ENCODE data around the gene CES4A. TPM values are rescaled to one million over a fixed set of nuclear protein-coding genes. Genes with fewer than 3 reads are reported as not detected.
A peak's percentile ranks its signal among the peaks of the same experiment; 100 is the strongest.
"Not testable (repeated sequence)": the region's sequence is repeated elsewhere in the genome, so short reads cannot be mapped to it uniquely, and the experiment has no call there.

Gene CES4A
- 10 to 100 TPM in 1 of 2 experiments, 1 to 10 TPM in 1; 8.1 to 11.7 TPM for total RNA-seq

DNA sequence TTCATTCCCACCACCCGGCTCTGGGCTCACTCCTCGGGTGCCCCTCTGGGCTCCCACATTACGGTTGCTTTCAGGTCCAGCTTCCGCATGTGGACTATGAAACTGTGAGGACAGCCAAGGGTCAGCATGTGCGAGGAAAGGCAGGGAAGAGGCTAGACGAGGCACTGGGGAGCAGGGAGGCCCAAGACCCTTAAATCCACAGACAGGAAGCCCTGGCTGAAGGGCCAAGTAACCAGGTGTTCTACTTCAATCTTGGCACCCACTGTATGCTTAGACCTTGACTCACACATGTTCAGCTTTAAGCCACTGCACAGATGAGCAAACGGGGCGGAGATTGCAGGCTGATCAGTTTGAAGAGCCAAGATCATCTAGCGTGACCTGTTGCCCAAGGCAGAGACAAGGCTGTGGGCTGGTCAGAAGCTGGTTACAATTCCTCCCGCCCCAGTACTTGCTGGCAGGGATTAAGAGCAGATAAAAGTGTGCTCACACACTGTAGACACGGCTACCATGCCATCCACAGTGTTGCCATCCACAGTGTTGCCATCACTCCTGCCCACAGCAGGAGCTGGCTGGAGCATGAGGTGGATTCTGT lies at the start of gene CES4A:
CES4A (plus strand) TSS at position 393 of the 592 bp plus-strand sequence; CDS start at position 577, 184 bp downstream.
- H3K4me3 Mint-ChIP-seq = no peak within 1 kb of the TSS
- no peak for DNase-seq
- H3K27me3 Mint-ChIP-seq = no peaks in the 10 kb centered on the region
- CTCF ChIA-PET = interaction anchor here (1.1 to 2.1 kb wide), 5 partner anchors 11 to 30 kb away, joined by 3 to 8 read pairs (median 6); partner anchors contain the start of gene CES3
- no peaks in the 10 kb centered on the region for H3K9me3 Mint-ChIP-seq (ENCODE audit: low read depth)
- H3K36me3 Mint-ChIP-seq = peaks cover 11% of the 10 kb centered on the region
- peaks cover 45% of the 10 kb centered on the region for H3K4me1 Mint-ChIP-seq
- H3K27ac Mint-ChIP-seq = peak within 1 kb of the TSS; percentile 73
- ATAC-seq = no peak

DNA sequence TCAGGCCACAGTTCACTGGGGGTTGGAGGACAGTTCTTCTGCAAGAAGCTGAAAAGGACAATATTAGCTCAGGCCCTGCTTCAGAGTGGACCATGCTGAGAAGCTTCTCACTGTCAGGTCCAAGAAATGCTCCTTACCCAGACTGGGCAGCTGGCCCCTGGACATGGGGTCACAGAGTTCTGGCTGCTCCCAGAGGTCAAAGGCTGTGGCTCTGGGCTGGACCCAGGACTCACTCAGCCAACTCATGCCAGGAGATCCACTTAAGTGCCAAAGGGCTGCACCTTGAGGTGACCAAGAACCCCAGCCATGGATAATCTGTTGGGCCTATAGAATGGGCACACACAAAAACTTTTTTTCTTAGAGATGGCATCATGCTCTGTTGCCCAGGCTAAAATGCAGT lies 49.0 kb upstream of the CES4A start:
- ATAC-seq = no peak
- Mint-ChIP-seq H3K4me3 (no peak overlapping the region), H3K36me3 (peaks cover 16% of the 10 kb centered on the region), H3K27me3 (no peaks in the 10 kb centered on the region), H3K27ac (no peak overlapping the region), H3K4me1 (peaks cover 26% of the 10 kb centered on the region), H3K9me3 (ENCODE audit: low read depth) (no peaks in the 10 kb centered on the region)
- CTCF ChIA-PET = no interaction called here
- no peak for DNase-seq

DNA sequence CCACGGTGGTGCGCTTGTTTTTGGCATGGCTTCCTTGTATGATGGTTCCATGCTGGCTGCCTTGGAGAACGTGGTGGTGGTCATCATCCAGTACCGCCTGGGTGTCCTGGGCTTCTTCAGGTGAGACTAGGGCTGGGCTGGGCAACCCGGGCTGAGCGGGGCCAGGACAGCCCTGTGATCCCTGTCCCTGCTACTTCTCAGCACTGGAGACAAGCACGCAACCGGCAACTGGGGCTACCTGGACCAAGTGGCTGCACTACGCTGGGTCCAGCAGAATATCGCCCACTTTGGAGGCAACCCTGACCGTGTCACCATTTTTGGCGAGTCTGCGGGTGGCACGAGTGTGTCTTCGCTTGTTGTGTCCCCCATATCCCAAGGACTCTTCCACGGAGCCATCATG lies 48.2 kb upstream of the CES4A start:
- Mint-ChIP-seq H3K27me3 (no peaks in the 10 kb centered on the region), H3K9me3 (ENCODE audit: low read depth) (no peaks in the 10 kb centered on the region), H3K4me1 (peaks cover 22% of the 10 kb centered on the region), H3K27ac (no peak overlapping the region), H3K36me3 (peaks cover 16% of the 10 kb centered on the region), H3K4me3 (no peak overlapping the region)
- DNase-seq (no peak), ATAC-seq (no peak)
- CTCF ChIA-PET = interaction anchor here (1.4 kb wide), 1 partner anchor 215 kb away, joined by 4 read pairs; no protein-coding TSS in a partner anchor

DNA sequence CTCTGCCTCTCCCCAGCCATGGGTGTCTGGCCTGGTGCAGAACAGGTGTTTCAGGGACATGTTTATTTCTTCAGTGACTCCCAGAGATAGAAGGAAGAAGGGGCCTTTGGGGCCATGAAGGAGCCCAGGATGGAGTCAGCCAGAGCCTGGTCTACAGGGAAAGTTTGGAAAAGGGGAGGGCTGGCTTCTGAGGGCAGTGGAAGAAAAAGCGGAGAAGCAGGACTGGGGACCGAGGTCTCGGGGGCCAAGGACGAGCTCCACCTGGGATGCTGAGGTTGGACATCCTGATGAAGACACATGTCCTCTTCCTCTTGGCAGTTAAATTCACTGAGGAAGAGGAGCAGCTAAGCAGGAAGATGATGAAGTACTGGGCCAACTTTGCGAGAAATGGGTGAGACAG lies 45.4 kb upstream of the CES4A start:
- no peak for ATAC-seq
- H3K27ac Mint-ChIP-seq = no peak overlapping the region
- CTCF ChIA-PET = interaction anchor here (0.5 to 2.2 kb wide), 5 partner anchors 10 to 212 kb away, joined by 3 to 6 read pairs (median 4); no protein-coding TSS in a partner anchor
- peaks cover 7% of the 10 kb centered on the region for H3K4me1 Mint-ChIP-seq
- DNase-seq = no peak
- H3K4me3 Mint-ChIP-seq = no peak overlapping the region
- no peaks in the 10 kb centered on the region for H3K9me3 Mint-ChIP-seq (ENCODE audit: low read depth)
- H3K27me3 Mint-ChIP-seq = no peaks in the 10 kb centered on the region
- peaks cover 10% of the 10 kb centered on the region for H3K36me3 Mint-ChIP-seq

DNA sequence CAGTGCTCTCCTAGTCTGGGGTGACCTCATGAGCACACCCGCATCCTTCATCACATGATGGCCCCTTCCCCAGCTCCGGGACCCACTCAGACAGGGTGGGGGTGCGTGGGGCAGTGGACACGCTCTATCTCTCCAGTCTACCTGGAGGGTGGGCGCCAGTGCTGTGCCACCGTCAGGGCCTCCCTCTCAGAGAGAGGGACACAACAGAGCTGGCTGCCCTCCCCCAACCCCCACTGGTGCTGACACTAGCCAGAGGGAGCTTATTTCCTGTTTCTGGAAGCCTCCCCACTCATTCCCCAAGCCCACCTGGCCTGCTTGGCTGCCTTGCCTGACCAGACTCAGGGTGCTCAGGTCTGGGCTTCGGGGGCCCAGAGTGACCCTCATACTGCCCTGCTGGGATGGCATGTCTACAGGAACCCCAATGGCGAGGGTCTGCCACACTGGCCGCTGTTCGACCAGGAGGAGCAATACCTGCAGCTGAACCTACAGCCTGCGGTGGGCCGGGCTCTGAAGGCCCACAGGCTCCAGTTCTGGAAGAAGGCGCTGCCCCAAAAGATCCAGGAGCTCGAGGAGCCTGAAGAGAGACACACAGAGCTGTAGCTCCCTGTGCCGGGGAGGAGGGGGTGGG lies 44.8 kb upstream of the CES4A start:
- H3K4me1 Mint-ChIP-seq = peaks cover 13% of the 10 kb centered on the region
- CTCF ChIA-PET = interaction anchor here (0.9 to 2.2 kb wide), 4 partner anchors 11 to 220 kb away, joined by 3 to 6 read pairs (median 4); no protein-coding TSS in a partner anchor
- ATAC-seq = no peak
- no peak overlapping the region for H3K4me3 Mint-ChIP-seq
- DNase-seq = no peak
- H3K9me3 Mint-ChIP-seq (ENCODE audit: low read depth) = no peaks in the 10 kb centered on the region
- no peak overlapping the region for H3K27ac Mint-ChIP-seq
- peaks cover 10% of the 10 kb centered on the region for H3K36me3 Mint-ChIP-seq
- H3K27me3 Mint-ChIP-seq = peaks cover 5% of the 10 kb centered on the region

DNA sequence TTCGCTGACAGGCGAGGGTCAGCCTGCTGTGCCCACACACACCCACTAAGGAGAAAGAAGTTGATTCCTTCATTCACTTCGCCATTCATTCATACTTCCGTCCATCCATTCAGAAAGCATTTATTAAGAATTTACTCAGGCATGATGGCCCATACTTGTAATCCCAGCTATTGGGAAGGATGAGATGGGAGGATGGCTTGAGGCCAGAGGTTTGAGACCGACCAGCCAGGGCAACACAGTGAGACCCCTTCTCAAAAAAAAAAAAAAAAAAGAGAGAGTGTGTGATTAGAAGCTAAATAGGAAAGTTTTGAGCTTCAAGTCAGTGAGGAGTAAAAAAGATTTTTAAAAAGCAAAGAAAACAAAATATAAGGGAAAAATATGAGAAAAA lies 44.3 kb upstream of the CES4A start:
- CTCF ChIA-PET = interaction anchor here (0.9 to 2.0 kb wide), 3 partner anchors 42 to 219 kb away, joined by 3 to 5 read pairs (median 3); no protein-coding TSS in a partner anchor
- DNase-seq = no peak
- H3K27me3 Mint-ChIP-seq = peaks cover 7% of the 10 kb centered on the region
- no peaks in the 10 kb centered on the region for H3K9me3 Mint-ChIP-seq (ENCODE audit: low read depth)
- no peak overlapping the region for H3K4me3 Mint-ChIP-seq
- H3K4me1 Mint-ChIP-seq = peaks cover 15% of the 10 kb centered on the region
- ATAC-seq = no peak
- peaks cover 10% of the 10 kb centered on the region for H3K36me3 Mint-ChIP-seq
- H3K27ac Mint-ChIP-seq = no peak overlapping the region

DNA sequence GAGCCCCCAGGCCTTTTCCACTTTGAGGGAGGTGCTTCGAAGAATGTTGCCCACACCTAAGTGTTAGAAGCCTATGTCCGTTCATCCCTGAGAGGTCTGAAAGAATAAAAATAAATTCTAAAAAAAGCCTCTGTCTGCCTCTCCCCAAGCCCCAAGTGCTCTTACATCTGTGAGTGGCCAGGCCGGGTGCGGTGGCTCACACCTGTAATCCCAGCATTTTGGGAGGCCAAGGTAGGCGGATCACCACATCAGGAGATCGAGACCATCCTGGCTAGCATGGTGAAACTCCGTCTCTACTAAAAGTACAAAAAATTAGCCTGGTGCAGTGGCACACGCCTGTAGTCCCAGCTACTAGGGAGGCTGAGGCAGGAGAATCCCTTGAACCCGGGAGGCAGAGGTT lies 43.4 kb upstream of the CES4A start:
- H3K27ac Mint-ChIP-seq; H3K9me3 Mint-ChIP-seq (ENCODE audit: low read depth); ATAC-seq; DNase-seq; H3K4me3 Mint-ChIP-seq: not testable (repeated sequence)
- CTCF ChIA-PET = interaction anchor here (1.0 to 2.0 kb wide), 4 partner anchors 43 to 231 kb away, joined by 3 to 5 read pairs (median 4); no protein-coding TSS in a partner anchor
- Mint-ChIP-seq H3K36me3 (peaks cover 10% of the 10 kb centered on the region), H3K4me1 (peaks cover 22% of the 10 kb centered on the region), H3K27me3 (peaks cover 13% of the 10 kb centered on the region)

DNA sequence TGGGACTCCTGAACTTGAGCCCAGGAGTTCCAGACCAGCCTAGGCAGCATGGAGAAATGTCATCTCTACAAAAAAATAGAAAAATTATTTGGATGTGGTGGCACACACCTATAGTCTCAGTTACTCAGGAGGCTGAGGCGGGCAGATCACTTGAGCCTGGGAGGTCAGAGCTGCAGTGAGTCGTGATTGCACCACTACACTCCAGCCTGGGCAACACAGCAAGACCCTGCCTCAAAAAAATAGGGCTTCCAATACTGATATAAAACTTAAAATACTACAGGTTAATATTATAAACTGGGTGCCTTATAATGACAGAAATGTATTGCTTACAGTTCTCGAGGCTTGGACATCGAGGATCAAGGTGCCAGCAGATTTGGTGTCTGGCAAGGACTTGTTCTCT lies 42.5 kb upstream of the CES4A start:
- DNase-seq (no peak), ATAC-seq (no peak)
- H3K36me3 Mint-ChIP-seq = peaks cover 10% of the 10 kb centered on the region
- no peaks in the 10 kb centered on the region for H3K9me3 Mint-ChIP-seq (ENCODE audit: low read depth)
- H3K4me1 Mint-ChIP-seq = peaks cover 27% of the 10 kb centered on the region
- H3K27ac Mint-ChIP-seq = no peak overlapping the region
- CTCF ChIA-PET = interaction anchor here (1.0 to 6.0 kb wide), 6 partner anchors 13 to 239 kb away, joined by 3 to 34 read pairs (median 5); partner anchors contain the start of gene CES3
- H3K4me3 Mint-ChIP-seq = no peak overlapping the region
- peaks cover 13% of the 10 kb centered on the region for H3K27me3 Mint-ChIP-seq

DNA sequence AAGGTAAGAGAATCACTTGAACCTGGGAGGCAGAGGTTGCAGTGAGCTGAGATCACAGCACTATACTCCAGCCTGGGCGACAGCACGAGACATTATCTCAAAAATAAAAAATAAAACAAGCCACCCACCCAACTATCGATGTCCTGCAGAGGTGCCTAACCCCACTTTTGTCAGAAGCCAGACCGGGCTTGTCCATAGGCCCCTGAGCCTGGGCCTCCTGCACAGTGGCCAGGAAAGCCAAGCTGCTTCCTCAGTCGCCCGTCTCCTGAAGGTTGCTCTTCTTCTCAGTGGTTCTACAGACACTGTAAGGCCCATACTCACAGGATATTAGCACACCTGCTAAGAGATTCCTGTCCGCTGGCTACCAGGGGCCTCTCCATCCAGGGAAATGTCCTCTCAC lies 41.8 kb upstream of the CES4A start:
- H3K4me3 Mint-ChIP-seq = no peak overlapping the region
- no peak overlapping the region for H3K27ac Mint-ChIP-seq
- DNase-seq = no peak
- peaks cover 31% of the 10 kb centered on the region for H3K4me1 Mint-ChIP-seq
- peaks cover 15% of the 10 kb centered on the region for H3K36me3 Mint-ChIP-seq
- peaks cover 1% of the 10 kb centered on the region for H3K9me3 Mint-ChIP-seq (ENCODE audit: low read depth)
- ATAC-seq = no peak
- CTCF ChIA-PET = interaction anchor here (0.9 to 6.0 kb wide), 12 partner anchors 10 to 239 kb away, joined by 3 to 34 read pairs (median 4); partner anchors contain the start of gene CES3
- peaks cover 18% of the 10 kb centered on the region for H3K27me3 Mint-ChIP-seq

DNA sequence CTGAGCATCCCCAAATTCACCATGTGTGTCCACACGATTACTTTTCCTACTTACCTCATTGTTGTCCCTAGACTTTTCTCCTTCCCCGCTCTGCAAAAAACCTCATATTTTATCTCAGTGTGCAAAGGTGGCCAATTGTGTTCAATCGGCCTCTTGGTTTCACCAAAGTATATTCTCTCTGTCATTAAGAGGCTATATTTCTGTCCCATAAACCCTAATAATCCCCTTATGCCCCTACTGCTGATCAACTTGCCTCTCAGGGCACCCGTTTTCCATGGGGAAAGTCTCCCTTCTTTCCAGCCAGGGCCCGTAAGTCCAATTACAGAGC lies 41.5 kb upstream of the CES4A start:
- peaks cover 33% of the 10 kb centered on the region for H3K4me1 Mint-ChIP-seq
- CTCF ChIA-PET = interaction anchor here (0.8 to 6.0 kb wide), 17 partner anchors 10 to 280 kb away, joined by 3 to 34 read pairs (median 4); partner anchors contain the start of genes CES3 and TMEM208
- H3K9me3 Mint-ChIP-seq (ENCODE audit: low read depth) = peaks cover 3% of the 10 kb centered on the region
- no peak overlapping the region for H3K27ac Mint-ChIP-seq
- H3K4me3 Mint-ChIP-seq = peak overlapping the region; percentile 79
- peaks cover 19% of the 10 kb centered on the region for H3K36me3 Mint-ChIP-seq
- DNase-seq = no peak
- H3K27me3 Mint-ChIP-seq = peaks cover 21% of the 10 kb centered on the region
- no peak for ATAC-seq

DNA sequence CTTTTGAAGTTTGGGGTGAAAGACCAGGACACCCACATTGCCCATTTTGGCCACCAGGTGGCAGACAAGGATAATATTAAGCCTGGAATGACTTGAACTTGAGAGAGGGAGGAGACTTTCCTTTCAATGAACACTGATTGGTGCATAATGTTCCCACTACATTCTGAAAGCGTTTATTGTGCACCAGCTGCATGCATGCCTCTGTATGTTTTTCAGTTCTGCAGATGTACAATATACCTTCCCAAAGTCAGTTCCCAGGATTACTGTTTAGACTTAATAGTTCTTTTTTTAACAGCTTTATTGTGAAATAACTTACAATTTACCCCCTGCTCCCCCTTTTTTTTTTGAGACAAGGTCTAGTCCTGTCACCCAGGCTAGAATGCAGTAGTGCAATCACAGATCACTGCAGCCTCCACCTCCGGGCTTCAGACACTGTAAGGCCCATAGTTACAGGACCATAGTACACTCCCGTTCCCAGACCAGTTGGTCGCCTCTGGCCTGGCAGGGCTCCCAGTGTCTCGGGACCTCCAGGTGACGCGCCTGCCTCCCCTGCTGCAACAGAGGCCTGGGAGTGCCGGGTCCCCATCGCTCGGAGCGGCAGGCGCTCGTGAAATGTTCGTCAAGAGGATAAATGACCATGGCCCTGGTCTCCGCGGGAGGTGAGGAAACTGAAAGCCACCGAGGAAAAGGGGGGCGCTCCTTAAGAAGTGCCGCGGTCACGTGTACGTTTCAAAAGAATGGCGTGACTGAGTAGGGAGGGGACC lies 40.9 kb upstream of the CES4A start:
- Mint-ChIP-seq H3K9me3 (ENCODE audit: low read depth) (peaks cover 3% of the 10 kb centered on the region), H3K36me3 (peaks cover 16% of the 10 kb centered on the region), H3K4me3 (peak overlapping the region; percentile 79), H3K4me1 (peaks cover 33% of the 10 kb centered on the region), H3K27ac (peak overlapping the region; percentile 57), H3K27me3 (peaks cover 21% of the 10 kb centered on the region)
- DNase-seq (peak; percentile 92), ATAC-seq (peak; percentile 88)
- CTCF ChIA-PET = interaction anchor here (0.5 to 6.0 kb wide), 22 partner anchors 11 to 279 kb away, joined by 3 to 34 read pairs (median 4); partner anchors contain the start of genes CES3, CIAO2B and TMEM208

DNA sequence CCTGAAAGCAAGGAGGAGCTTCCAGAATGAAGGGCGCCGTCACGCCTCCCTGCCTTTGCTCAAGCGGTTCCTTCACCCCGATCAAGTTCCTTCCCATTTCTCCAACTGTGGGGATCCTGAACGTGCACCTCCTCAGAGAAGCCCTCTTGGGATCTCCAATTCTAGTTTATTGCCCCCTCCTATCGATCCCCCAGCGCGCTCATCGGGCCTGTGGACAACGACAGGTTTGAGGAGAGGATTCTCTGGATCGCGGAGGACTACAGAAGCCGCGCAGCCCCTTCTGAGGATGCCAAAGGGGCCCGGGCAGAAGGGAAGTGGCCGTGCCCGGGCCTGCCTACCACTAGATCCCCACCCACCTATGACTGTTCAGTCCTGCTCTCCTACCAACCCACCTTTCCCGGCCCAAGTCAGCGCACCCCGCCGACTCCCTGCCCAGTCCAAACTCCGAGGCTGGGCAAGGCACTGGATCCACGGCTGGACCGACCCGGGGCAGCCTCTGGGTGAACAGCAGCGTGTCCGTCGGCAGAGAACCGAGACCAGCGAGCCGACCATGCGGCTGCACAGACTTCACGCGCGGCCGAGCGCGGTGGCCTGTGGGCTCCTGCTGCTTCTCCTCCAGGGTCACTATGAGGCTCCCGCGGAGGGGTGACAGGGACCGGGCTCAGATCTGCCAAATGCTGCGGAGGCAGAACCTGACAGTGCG lies 40.1 kb upstream of the CES4A start:
- peaks cover 9% of the 10 kb centered on the region for H3K36me3 Mint-ChIP-seq

More for the DNA sequence above, 40.1 kb upstream of the CES4A start:
- CTCF ChIA-PET = interaction anchor here (1.0 to 6.0 kb wide), 11 partner anchors 11 to 236 kb away, joined by 3 to 34 read pairs (median 4); partner anchors contain the start of genes CES3 and CIAO2B
- peak overlapping the region; percentile 57 for H3K27ac Mint-ChIP-seq
- DNase-seq = no peak
- peak overlapping the region; percentile 79 for H3K4me3 Mint-ChIP-seq
- H3K9me3 Mint-ChIP-seq (ENCODE audit: low read depth) = peaks cover 3% of the 10 kb centered on the region
- peaks cover 21% of the 10 kb centered on the region for H3K27me3 Mint-ChIP-seq
- peaks cover 33% of the 10 kb centered on the region for H3K4me1 Mint-ChIP-seq
- ATAC-seq = peak; percentile 28
